ENCODE data around the gene SCARB2.

DNA sequence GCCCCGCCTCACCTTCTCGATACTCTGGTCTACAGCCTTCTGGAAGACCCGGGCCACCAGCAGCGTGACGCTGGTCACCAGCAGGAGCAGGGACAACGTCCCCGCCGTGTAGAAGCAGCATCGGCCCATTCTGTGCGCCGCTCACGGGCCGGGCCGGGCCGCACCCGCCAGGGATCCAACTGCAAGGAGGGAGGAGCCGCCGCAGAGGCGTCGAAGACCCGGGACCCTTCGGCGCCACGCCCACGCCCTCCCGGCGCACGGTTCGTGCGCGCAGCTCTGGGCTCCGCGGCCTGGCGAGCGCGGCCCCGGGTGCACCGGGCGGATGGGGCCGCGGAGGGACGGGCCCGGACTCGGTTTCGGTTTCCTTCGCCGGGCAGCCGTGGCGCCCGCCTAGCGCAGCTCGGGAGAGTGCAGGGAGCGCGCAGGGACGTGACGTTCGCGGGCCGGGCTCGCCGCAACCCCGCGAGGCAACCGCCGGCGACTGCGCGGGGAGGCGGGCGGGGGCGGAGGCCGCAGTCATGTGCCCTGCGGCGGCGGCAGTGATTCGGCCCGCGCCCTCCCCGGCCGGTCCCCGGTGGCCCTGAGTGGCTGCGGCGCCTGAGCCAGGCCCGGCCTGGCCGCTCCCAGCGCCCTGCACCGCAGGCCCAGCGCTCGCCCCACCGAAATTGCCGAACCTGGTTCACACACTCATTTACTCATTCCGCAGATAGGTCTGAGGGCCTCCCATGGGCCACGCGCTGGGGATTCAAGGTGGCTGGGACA, at the start of gene SCARB2:
- TF ChIP-seq GATA3 (IDR thresholded peaks at IDR 0.05; ENCODE audit: low read depth, low read length) = no peak
- no peak for TF ChIP-seq GATA2 (IDR thresholded peaks at IDR 0.05; ENCODE audit: low read depth, low read length)
